CD1c-positive myeloid dendritic cell (primary cell): Measurements from ENCODE around the gene MST1R.

Experiments used
- DNase-seq: peaks from one replicate; pipeline ENCODE4 v3.0.0-alpha.2; 2016; ENCODE audit errors: extremely low spot score

The MST1R gene

DNA sequence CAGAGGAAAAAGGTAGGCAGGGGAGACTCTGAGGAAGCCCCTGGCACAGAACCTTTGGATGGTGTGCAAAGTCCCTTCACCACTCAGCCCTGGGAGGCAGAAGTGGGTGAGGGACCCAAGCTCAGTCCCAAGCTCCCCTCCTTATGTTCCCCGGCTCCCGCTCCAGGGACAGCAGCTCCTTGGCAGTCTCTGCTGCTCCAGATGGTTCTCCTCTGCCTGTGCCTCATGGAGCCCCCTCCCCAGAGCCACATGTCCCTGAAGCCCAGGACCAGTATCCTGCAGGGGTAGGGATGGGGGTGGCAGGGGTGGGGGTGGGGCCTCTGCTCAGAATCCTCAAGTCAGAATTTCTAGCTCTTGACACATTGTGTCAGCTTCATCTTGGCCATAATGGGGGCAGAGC lies 26.0 kb downstream of the MST1R start:
- DNase-seq, result no peak

- DNase-seq, result no peak
Observed at GRCh38 chr3:49876567-49876966, 27.1 kb downstream of the MST1R start.

DNA sequence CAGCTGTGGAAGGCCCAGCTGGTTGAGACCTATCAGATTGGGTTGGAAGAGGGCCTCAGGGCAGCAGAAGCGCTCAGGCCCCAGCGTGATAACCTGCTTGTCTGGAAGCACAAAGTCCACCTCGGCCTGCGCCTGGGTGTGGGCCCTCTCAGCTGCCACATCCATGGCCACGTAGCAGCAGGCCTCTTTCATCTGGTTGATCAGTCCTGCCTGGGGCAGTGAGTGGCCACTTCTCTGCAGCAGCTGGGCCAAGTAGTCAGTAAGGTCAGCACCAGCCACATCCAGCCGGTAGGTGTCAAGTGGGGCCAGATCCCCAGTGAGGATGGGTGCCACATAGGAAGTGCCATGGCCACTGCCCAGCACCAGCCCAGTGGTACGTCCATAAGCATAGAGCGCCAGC lies 30.1 kb downstream of the MST1R start:
- no peak for DNase-seq

GRCh38 chr3:49872801-49873281 lies 30.8 kb downstream of the MST1R start:
- DNase-seq, result no peak

GRCh38 chr3:49871531-49872153 lies 32.0 kb downstream of the MST1R start:
- no peak for DNase-seq

GRCh38 chr3:49869525-49870126 lies 34.0 kb downstream of the MST1R start, which contains the start of gene CAMKV:
Gene CAMKV (minus strand): TSS chr3:49869906. CDS start chr3:49862388, 7,518 bp downstream.
- DNase-seq, result peak; percentile 9

DNA sequence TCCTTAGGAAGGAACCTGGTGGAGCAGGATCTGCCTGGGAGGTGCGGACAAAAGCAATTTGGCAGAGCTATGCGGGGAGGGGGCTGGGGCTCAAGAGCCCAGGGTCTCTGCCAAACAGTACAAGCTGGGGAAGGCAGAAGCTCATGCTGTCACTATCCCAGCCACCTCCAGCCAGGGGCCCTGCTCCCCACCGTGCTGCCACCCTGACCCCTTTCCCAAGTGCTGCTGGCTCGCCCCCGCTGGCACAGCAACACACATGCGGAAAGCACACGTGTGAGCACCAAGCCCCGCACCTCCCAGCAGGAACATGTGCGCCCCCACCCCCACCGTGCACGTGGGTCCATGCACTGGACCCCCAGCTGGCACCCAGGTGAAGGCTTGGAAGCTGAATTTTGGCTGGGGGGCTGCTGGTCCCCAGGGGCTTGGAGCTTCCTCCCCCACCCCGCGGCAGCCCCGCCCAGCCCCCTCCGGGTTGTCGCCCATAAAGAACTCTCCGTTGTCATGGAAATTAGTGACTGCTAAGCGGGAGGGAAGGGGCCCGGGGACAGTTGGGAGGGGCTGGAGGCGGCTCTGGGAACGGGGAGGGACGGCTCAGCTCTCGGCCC lies 34.7 kb downstream of the MST1R start:
- DNase-seq, result no peak

DNA sequence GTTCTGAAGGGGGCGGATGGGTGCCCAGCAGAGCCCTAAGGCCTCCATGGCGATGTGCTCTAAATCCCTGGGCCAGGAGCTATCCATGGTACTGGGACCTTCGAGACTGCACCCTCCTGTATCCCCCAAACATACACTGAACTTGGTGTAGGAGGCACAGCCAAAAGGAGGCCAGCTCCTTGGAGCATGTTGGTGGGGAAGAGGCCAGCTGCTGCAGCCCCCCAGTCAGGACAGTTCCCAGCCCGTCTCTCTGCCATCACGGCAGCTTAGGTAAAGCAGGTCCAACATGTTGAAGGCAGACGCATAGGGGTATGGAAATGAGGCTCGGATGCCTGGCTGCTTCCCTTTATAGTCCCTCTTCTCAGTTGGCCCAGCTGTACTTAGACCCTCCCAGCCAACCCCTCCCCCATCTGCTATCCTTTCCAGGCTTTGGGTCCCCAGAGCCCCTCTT lies 35.8 kb downstream of the MST1R start:
- DNase-seq, result peak; percentile 16

GRCh38 chr3:49867400-49867799 lies 36.3 kb downstream of the MST1R start:
- no peak for DNase-seq

DNA sequence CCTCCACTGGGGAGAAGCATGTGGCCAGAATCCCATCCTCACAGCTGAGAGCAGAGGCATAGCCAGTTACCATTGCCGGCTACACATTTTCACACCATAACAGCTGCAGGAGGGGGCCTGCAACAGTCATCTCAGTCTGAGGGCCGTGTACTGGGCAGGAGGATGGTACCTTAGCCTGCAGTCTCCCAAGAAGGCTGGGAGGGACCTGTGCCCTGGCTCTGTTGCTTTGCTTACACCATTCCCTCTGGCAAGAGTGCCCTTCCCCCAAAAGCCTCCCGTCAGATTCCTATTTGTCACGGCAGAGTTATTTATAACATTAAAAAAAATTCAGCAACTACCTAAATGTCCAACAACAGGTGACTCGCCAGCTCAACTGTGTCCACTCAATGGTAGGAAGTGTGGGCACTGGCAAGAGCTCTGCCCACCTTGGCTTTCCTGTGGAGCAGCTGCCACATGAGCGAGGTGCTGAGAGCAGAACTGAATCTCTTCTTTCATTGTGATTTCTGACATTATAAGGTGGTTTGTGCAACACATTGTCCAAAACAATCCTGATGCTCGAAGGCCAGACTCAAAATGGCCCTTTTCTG lies 38.4 kb downstream of the MST1R start:
- no peak for DNase-seq

GRCh38 chr3:49864505-49864904 lies 39.2 kb downstream of the MST1R start:
- DNase-seq, result no peak

- no peak for DNase-seq
Observed at GRCh38 chr3:49859576-49860305, 43.9 kb downstream of the MST1R start.

DNA sequence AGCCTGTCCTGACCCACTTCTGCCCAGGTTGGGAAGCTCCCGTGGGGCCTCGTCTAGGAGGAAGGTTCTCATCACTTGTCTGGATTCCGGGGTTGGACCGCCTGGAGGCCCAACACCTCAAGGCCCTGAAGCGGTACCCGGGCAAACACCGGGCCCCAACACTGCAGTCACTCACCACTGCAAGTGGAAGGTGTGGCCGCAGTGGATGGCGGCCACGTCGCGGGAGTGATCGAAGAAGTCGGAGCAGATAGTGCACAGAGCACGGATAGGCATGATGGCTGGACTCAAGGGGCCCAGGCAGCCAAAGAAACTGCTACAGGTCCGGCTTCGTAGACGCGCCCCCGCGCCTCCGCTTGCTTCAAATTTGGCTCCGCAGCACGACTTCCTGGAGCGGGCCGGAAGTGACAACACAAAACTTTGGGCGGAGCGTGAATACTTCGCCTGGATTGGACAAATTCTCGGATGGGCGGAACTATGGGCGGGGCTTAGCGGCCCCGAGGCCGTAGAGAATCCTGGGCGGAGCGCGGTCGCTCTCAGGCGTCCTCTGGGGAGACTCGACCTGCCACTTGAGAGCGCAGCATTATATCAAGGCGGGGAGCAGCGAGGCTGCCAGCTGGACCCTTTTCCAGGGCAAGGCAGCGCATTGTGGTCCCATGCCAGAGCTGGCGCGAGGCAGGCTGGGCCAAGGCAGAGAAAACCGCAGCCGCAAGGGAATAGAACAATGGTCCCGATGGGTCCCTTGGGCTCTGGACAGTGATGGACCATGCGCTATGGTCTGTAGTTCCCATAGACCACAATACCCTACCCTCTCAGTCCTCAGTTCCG lies 47.3 kb downstream of the MST1R start, which contains the start of gene TRAIP:
TSS of gene TRAIP (minus strand) at position 384 of the 825 bp plus-strand sequence. CDS start at position 273, 111 bp downstream.
- DNase-seq, result peak; percentile 98

- DNase-seq, result no peak
Observed at GRCh38 chr3:49855662-49856061, 48.0 kb downstream of the MST1R start.

DNA sequence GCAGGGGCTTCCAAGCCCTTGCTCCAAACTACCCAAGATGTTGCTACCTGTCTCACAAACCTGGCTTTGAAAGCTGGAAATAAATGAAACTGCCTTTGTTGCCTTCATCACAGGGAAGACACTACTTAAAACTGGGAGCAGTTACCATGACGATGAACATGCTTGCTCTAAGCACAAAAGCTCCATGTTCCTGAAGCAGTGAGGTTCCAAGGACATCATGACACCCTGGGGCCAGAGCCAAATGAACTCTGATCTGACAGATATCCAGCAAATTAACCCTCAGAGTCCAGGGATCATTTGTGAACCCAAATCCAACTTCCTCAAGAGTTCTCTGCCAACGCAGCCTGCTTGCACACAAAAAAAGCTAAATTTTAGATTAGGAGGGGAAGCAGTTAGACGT lies 58.0 kb downstream of the MST1R start:
- DNase-seq, result no peak

DNA sequence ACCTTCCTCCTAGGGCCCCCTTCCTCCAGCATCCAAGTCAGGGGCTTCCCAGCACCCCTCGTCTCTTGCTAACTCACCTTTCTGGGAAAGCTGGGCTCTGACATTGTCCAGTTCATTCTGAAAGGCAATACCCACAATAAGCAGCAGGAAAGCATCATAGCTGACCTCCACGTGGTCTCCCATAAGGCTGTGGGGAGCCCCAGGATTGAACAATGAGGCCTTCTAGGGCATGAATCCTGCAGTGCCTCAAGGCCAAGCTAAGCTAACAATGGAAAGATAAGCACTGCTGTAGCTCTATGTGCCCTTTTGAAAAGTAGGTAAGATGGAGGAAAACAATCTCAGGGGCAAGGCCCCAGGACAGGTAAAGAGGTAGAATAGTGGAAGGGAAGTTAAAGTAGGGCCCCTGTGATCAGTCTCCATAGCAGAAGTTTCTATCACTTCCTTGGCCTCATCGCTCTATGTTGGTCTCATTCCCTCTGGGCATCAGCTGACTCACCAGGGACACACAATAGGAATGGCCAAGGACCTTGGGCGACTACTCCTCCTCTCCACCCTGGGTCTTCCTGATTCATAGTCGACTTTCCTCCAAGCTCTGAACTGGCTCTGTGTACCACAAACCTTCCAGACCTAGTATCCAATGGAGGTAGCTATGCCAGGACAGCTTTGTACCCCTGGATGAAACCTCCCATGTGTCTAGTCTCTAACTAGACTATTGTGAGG lies 59.0 kb downstream of the MST1R start:
- no peak for DNase-seq

DNA sequence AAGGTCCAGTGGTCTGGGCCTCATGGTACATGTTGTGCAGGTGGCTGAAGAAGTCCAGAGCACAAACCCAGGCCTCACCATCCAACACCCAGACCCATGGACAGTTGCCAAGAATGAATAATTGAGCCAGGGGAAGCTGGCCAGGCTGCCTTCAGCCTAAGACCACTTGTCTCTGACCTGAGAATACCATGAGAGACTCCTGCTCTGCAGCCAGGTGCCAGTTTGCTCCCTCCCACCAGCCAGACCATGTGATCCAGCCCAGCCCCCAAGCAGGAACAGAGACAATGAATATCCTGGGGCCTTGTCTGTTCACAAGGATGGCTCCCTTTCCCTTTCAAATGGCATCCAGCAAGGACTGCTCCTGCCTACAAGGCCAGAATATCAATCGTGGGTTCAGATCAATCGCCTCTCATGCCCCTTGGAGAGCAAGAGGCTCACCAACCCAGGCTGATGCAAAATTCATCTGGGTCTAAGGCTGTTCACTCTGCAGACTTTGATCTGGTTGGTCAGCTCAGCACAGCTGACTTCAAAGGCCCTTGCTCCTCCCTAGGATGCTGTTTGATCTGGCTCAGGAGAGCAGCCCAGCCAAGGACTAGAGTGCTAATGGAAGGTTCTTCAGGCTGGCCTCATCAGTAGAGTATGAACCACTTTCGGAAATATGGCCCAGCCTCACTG lies 60.7 kb downstream of the MST1R start:
- no peak for DNase-seq

DNA sequence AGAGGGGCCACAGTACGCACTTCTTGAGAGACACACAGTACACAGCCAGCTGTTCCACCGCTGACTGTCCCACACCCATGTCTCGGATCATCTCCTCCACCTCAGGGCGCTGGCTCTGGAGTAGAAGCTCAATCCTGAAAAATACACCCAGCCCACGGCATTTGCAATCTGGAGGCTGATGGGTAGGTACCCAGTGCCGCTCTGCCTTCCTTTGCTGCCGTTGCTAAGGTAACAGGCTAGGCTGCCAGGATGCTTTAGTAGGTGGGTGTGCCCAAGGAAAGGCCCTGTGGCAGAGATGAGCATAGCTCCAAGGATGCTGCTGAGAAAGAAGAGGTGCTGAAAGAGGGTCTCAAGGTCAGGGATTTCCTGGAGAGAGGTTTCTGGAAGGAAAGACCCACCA lies 61.9 kb downstream of the MST1R start:
- DNase-seq, result no peak

DNA sequence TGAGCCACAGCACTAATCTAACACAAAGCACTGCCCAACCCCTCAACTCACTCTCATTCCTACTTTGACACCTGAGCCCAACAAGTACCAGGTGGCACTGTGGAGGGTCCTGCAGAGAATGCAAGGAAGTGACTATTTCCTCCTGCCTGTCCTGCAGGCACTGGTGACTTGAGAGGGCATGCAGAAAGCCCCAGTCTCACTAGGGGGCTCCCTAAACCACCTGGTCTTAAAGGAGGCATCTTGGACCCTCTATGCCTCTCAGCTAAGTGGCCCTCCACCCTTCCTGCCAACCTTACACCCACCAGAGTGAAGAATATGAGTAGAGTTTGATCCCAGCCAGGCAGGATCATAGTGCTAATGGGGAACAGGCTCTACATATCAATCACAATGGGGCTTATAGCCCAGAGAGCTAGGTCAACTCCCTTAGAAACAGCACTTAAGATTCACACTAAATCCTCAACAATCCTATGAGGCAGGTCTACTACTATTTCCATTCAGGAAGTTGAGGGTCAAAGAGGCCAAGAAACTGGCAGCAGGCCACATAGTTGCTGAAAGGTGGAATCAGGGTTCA lies 62.5 kb downstream of the MST1R start:
- no peak for DNase-seq
